Iris pigment epithelial cell (primary cell): ENCODE data around the gene C1orf53.
"Not testable (repeated sequence)": the region's sequence is repeated elsewhere in the genome, so short reads cannot be mapped to it uniquely, and the experiment has no call there.

Experiments
- DNase-seq: peaks from one replicate; pipeline ENCODE4 v3.0.0-alpha.2; 2011; ENCODE audit warnings: low read depth

C1orf53 gene

DNA sequence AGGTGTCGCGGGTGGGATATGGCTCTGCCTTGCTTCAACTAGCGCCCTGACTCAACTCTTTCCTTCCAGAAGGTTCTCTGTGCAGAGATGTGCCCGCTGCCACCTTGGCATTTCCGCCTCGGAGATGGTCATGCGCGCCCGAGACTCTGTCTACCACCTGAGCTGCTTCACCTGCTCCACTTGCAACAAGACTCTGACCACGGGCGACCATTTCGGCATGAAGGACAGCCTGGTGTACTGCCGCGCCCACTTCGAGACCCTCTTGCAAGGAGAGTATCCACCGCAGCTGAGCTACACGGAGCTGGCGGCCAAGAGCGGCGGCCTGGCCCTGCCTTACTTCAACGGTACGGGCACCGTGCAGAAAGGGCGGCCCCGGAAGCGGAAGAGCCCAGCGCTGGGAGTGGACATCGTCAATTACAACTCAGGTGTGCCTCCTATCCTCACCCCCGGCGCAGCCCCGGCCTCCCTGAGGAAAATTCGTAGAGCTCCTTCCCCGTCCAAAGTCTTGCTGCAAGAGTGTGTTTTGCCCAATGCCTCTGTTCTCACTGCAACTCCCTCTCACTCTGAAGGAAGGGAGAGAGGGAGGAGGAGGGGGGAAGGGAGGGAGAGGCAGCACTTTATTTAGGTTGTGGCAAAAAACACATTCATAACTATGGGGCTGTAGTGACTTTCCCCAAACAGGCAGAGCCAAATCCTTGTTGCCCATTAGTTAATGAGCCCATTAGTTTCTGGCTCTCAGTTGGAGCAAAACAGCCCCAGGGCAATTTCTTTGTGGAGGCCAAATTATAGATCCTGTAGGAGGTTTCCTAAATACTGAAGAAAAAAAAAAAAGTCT, 19.0 kb downstream of the C1orf53 start:
- DNase-seq, result no peak

- no peak for DNase-seq
These were observed 19.6 kb downstream of the C1orf53 start for GRCh38 chr1:197922070-197922390.

- no peak for DNase-seq
These were observed 20.6 kb downstream of the C1orf53 start for GRCh38 chr1:197923038-197923437.

- DNase-seq, result peak; percentile 45
These were observed 22.2 kb downstream of the C1orf53 start for GRCh38 chr1:197924516-197925123.

DNA sequence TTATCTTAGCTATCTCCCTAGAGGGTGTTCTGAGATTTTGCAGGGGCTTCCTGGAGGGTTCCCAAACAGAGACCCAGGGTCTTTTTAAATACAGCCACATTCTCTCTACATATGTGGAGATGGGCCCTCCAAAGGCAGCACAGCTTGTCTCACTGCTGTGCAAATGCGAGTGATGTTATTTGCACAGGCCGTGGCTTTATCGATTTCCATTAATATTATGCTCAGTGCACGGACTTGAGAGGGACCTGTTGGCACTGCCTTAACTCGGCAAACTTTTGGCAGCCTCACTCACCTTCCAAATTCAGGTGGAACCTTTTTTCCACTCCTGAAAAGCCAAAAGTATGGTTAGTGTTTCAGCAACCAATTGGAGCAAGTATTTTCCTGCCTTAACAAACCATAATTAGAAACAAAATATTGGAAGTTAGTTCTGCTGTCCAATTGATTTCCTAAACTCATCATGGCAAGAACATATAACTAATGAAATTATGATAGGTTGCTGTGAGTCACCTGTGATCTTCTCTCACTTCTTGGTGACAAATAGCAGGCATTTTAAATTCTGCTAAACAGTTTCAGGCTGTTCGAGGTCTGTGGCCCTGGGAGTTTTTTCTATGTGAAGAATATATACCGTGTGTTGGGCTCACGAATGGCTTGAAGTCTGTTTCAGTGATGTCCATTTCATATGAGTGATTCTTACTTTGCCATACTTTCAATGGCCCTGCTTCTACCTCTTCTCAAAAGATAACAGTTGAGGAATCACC, 25.7 kb downstream of the C1orf53 start:
- no peak for DNase-seq

DNA sequence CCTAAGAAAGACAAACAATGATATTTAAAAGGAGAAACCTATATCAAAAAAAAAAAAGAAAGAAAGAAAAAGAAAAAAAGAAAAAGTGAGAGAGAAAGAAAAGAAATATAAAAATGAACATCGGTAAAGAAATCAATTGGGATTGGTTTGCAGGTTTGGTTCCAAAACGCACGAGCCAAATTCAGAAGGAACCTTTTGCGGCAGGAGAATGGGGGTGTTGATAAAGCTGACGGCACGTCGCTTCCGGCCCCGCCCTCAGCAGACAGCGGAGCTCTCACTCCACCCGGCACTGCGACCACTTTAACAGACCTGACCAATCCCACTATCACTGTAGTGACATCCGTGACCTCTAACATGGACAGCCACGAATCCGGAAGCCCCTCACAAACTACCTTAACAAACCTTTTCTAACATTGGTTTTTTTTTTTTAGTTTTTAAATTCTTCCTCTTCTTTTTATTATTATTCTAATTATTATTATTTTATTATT, 26.5 kb downstream of the C1orf53 start:
- DNase-seq, result no peak

- DNase-seq, result no peak
These were observed 30.6 kb downstream of the C1orf53 start for GRCh38 chr1:197933016-197933415.

- DNase-seq, result no peak
These were observed 31.2 kb downstream of the C1orf53 start for GRCh38 chr1:197933647-197934046.

- no peak for DNase-seq
These were observed 35.0 kb downstream of the C1orf53 start for GRCh38 chr1:197937381-197937780.

DNA sequence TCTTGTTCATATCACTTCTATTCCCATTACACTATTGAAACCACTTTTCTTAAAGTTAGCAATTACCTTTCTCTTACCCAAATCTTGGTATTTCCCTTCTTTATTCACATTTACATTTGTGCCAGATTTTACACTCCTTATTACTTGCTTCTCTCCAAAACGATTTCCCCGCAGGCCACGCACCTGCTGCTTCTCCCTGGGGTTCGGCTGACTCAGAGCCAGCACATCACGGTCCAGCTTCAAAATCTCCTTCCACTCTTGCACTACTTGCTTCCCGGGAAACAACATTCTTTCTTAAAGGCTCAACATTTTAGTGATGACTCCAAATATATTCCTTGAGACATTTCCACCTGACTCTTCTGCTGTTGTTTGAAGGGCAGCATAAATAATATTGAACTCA, 35.5 kb downstream of the C1orf53 start:
- DNase-seq, result no peak

DNA sequence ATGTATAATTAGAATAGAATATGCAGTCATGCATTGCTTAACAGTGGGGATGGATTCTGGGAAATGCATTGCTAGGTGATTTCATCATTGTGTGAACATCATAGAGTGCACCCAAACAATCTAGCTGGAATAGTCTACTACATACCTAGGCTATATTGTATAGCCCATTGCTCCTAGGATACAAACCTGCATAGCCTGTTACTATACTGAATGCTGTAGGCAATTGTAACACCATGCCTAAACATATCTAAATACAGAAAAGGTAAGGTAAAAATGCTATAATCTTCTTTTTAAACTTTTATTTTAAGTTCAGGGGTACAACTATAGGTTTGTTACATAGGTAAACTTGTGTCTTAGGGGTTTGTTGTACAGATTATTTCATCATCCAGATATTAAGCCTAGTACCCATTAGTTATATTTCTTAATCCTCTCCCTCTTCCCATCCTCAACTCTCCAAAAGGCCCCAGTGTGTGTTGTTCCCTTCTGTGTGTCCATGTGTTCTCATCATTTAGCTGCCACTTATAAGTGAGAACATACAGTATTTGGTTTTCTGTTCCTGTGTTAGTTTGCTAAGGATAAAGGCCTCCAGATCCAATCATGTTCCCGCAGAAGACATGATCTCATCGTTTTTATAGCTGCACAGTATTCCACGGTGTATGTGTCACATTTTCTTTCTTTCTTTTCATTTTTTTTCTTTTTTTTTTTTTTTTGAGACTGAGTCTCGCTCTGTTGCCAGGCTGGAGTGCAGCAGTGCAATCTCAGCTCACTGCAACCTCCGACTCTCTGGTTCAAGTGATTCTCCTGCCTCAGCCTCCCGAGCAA, 36.9 kb downstream of the C1orf53 start:
- DNase-seq, result peak; percentile 47

- DNase-seq, result no peak
These were observed 39.6 kb downstream of the C1orf53 start for GRCh38 chr1:197942042-197942441.

GRCh38 chr1:197944485-197944884, 42.1 kb downstream of the C1orf53 start:
- DNase-seq, result no peak

DNA sequence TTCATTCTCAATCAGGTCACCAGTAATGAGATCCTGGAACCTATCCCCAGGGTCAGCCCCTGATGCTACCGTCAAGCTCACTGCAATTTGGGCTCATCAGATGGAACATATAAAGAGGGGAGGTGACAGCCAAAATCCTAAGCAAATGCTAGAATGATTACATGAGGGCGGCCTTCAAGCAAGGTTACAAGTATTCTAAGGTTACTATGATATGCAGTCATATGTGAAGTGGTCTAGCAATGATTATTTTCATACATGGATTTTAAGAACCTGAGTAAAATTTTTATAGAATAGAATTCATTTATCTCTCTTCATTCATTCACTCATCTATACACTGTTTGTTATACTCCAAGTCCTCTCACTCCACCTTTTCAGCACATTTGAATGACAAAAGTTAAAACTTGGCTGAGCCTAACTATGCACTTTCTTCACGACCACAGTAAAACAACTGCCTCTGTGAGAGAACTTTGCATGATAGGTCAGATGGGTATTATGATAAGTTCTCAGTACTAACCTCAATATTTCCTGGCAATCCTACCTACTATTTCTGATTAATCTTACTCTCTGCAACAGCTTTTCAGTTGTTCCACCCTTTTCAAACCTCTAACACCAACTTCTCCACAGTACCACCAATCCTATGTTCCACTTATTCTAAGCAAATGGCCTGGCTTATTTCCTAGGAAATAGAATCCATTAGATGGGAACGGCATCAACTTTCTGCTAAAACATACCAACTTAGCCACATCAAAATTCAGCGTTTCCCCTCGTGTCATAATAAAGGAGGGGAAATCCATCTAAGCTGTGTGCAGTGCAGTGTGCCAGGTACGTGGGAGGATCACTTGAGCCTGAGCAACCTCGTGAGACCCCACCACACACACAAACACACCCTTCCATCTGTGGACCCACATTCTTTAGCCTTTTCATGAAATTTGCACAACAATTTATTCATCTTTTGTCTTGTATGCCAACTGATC, 46.8 kb downstream of the C1orf53 start:
- no peak for DNase-seq

DNA sequence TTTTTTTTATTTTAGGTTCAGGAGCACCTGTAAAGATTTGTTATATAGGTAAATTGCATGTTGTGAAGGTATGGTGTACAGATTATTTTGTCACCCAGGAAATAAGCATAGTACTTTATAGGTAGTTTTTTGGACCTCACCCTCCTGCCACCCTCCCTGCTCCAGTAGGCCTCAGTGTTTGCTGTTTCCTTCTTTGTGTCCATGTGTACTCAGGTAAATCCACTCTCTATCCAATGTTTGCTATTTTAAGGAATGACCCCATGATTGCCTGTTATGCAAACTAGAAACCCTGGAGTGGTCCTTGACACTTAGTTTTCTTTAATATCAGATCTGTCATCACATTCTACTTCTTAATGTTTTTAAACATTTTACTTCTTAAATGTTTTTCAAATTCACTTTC, 48.7 kb downstream of the C1orf53 start:
- DNase-seq, result no peak

DNA sequence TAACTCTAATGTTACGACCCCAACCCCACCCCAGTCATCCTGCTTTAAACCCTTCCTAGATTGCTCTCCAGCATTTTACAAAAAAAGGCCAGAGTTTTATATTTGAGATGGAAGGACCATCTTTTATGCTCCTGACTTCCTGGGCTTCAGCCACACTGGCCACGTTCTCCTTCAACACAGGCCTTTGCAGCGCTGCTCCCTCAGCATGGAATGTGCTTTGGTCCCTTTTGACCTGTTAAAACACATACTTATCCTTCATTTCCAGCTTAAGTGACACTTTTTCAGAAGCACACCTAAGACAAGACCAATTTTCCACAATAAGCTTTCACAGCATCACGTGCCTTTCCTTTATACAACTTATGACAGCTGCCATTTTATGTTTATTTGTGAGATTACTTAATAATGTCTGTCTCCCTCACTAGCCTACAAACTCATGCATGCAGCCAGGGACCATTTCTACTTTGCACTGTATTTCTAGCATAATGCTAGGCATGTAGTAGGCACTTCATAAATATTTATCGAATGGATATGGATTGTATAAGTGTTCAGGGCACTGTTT, 49.3 kb downstream of the C1orf53 start:
- no peak for DNase-seq

GRCh38 chr1:197953472-197953871, 51.0 kb downstream of the C1orf53 start:
- DNase-seq, result not testable (repeated sequence)

DNA sequence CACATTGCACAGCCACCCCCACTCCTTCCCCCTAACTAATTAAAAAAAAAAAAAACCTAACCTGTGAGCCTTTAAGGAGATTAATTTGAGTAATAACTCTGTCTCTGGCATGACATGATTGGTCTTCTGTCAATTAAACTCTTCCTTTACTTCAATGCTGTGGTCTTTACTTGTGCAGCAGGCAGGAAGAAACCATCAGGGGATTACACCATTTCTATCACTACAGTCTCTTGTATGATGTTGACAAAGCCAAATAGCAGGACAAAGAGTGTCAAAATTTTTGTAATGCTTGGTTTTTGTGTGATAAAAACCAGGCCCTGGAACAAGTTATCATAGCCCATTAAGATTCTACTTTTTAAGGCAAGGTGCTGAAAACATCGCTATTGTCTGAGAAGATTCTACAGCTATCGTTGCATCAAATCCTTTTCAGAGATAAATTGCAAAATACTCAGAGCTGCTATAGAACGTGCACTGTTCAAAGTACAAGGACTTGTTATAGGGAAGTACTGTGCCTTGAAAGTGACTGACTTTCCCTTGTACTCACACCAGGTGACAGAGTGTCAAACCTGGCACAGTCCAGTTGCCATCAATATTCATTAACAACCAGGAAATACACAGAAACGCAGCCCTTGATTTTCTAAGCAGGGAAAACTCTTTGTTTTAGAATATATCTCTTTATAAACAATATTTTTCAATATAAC, 52.4 kb downstream of the C1orf53 start:
- no peak for DNase-seq

GRCh38 chr1:197955486-197956394, 53.3 kb downstream of the C1orf53 start:
- DNase-seq, result peak; percentile 49
